Fibroblast of lung (primary cell): ENCODE measurements around the gene WDR36. TPM values are rescaled to one million over a fixed set of nuclear protein-coding genes. Genes with fewer than 3 reads are reported as not detected.

ENCODE experiments used
- DNase-seq, 2 donors: peaks; one replicate each; pipeline versions ENCODE4 v3.0.0 to v3.0.0-alpha.2; 2010; ENCODE audit warnings: low read depth in 2 of 2
- H2AFZ ChIP-seq: 2 replicates; pipeline ENCODE4 v1.5.1; 2012; ENCODE audit warnings: low read length, control low read depth, inconsistent platforms
- H3K27ac ChIP-seq: 2 replicates; pipeline ENCODE4 v1.5.1; 2011; ENCODE audit warnings: low read length, control low read depth; ENCODE audit not compliant: insufficient read depth
- H3K27me3 ChIP-seq: 2 replicates; pipeline ENCODE4 v1.5.1; 2011; ENCODE audit warnings: mild to moderate bottlenecking, low read length; ENCODE audit not compliant: control insufficient read depth, insufficient read depth
- H3K36me3 ChIP-seq: 2 replicates; pipeline ENCODE4 v1.5.1; 2011; ENCODE audit warnings: low read length; ENCODE audit not compliant: control insufficient read depth, insufficient read depth
- H3K4me1 ChIP-seq: 2 replicates; pipeline ENCODE4 v1.5.1; 2011; ENCODE audit warnings: low read length; ENCODE audit not compliant: control insufficient read depth, insufficient read depth; ENCODE audit errors: extremely low read depth
- H3K4me2 ChIP-seq: 2 replicates; pipeline ENCODE4 v1.5.1; 2011; ENCODE audit warnings: low read length, control low read depth; ENCODE audit not compliant: insufficient read depth; ENCODE audit errors: extremely low read depth
- H3K4me3 ChIP-seq, 4 experiments: fragments of 200-600 bp in 1 of 4; sonication (generic) in 1 of 4; replicated peaks in 1 of 4; 2 replicates each; pipeline ENCODE4 v1.5.1; 2011 to 2016; ENCODE audit warnings: low read length in 4 of 4, low read depth in 3 of 4, mild to moderate bottlenecking in 3 of 4, control low read depth in 2 of 4, inconsistent platforms in 1 of 4, mixed read lengths in 1 of 4; ENCODE audit not compliant: insufficient read depth in 1 of 4; ENCODE audit errors: control extremely low read depth in 1 of 4
- H3K79me2 ChIP-seq: 2 replicates; pipeline ENCODE4 v1.5.1; 2012; ENCODE audit warnings: mild to moderate bottlenecking, low read length, inconsistent platforms; ENCODE audit not compliant: control insufficient read depth, insufficient read depth
- H3K9ac ChIP-seq: 2 replicates; pipeline ENCODE4 v1.5.1; 2011; ENCODE audit warnings: mild to moderate bottlenecking, low read length, control low read depth; ENCODE audit not compliant: insufficient read depth
- H3K9me3 ChIP-seq: 2 replicates; pipeline ENCODE4 v1.5.1; 2012; ENCODE audit warnings: low read depth, low read length; ENCODE audit not compliant: control insufficient read depth, insufficient read depth
- H4K20me1 ChIP-seq: 2 replicates; pipeline ENCODE4 v1.5.1; 2011; ENCODE audit warnings: low read length; ENCODE audit not compliant: control insufficient read depth, insufficient read depth; ENCODE audit errors: extremely low read depth
- CTCF ChIP-seq, 2 donors: IDR thresholded peaks in 1 of 2; conservative IDR thresholded peaks in 1 of 2; 1 replicate in 1 of 2; 2 replicates in 1 of 2; pipeline ENCODE4 v1.5.1; 2011 to 2012; ENCODE audit warnings: low read length in 2 of 2, control low read depth in 1 of 2, inconsistent platforms in 1 of 2, low read depth in 1 of 2, mild to moderate bottlenecking in 1 of 2
- EZH2 ChIP-seq: IDR thresholded peaks from 2 replicates; pipeline ENCODE4 v1.5.1; 2012; ENCODE audit warnings: low read length, control low read depth, mild to moderate bottlenecking; ENCODE audit errors: missing control alignments
- polyA plus RNA-seq, 2 donors: library from polyadenylated mRNA; depleted of rRNA in 1 of 2; stranded (reverse) in 1 of 2; unstranded in 1 of 2; fragments of >200 nt; gene quantifications; 2 replicates each; pipeline ENCODE4 v1.2.1, GENCODE V29; 2011 to 2012; ENCODE audit warnings: missing spikeins in 1 of 2
- total RNA-seq: library from RNA; depleted of rRNA; stranded (reverse); fragments of >200 nt; gene quantifications from 2 replicates; pipeline ENCODE4 v1.2.1, GENCODE V29; 2014

WDR36 gene
- total and polyA plus RNA-seq, 2 donors (not counting 1 experiment from before 2014, with no cell fraction given) = 34.7 to 55.8 TPM

- TF ChIP-seq EZH2 = no peak
- peak; percentile 100 for TF ChIP-seq CTCF (conservative IDR thresholded peaks at IDR 0.05 in 1 of 2, IDR thresholded peaks at IDR 0.05 in 1 of 2; ENCODE audit: low read depth in 1 of 2, low read length in 2 of 2)
- no peaks in the 10 kb centered on the region for H3K36me3 ChIP-seq
- H3K4me3 ChIP-seq = no peak overlapping the region
- H3K4me2 ChIP-seq = peak overlapping the region; percentile 42
- H4K20me1 ChIP-seq = no peaks in the 10 kb centered on the region
- no peaks in the 10 kb centered on the region for H3K79me2 ChIP-seq
- no peaks in the 10 kb centered on the region for H3K27me3 ChIP-seq
- no peaks in the 10 kb centered on the region for H3K4me1 ChIP-seq
- H2AFZ ChIP-seq = peak overlapping the region; percentile 61
- peak; percentile 64 to 86 for DNase-seq
- no peaks in the 10 kb centered on the region for H3K9me3 ChIP-seq
- H3K27ac ChIP-seq = no peak overlapping the region
- no peak overlapping the region for H3K9ac ChIP-seq
Observed at GRCh38 chr5:111158105-111158744, 66.1 kb downstream of the WDR36 start.

GRCh38 chr5:111159845-111160244 is 67.7 kb downstream of the WDR36 start:
- Histone ChIP-seq H3K4me1 (no peaks in the 10 kb centered on the region), H4K20me1 (no peaks in the 10 kb centered on the region), H3K27me3 (no peaks in the 10 kb centered on the region), H3K9me3 (no peaks in the 10 kb centered on the region), H3K4me3 (no peak overlapping the region), H3K9ac (no peak overlapping the region), H3K79me2 (no peaks in the 10 kb centered on the region), H2AFZ (no peak overlapping the region), H3K27ac (no peak overlapping the region), H3K36me3 (no peaks in the 10 kb centered on the region), H3K4me2 (no peak overlapping the region)
- TF ChIP-seq CTCF (conservative IDR thresholded peaks at IDR 0.05 in 1 of 2, IDR thresholded peaks at IDR 0.05 in 1 of 2; ENCODE audit: low read depth in 1 of 2, low read length in 2 of 2) (peak in 1 of 2 donors; percentile 19), EZH2 (no peak)
- DNase-seq = no peak

- Histone ChIP-seq H3K27ac (no peak overlapping the region), H3K4me3 (no peak overlapping the region), H3K4me2 (no peak overlapping the region), H3K36me3 (no peaks in the 10 kb centered on the region), H4K20me1 (no peaks in the 10 kb centered on the region), H3K79me2 (no peaks in the 10 kb centered on the region), H3K9me3 (no peaks in the 10 kb centered on the region), H3K27me3 (no peaks in the 10 kb centered on the region), H2AFZ (no peak overlapping the region), H3K9ac (no peak overlapping the region), H3K4me1 (no peaks in the 10 kb centered on the region)
- no peak for TF ChIP-seq CTCF (conservative IDR thresholded peaks at IDR 0.05 in 1 of 2, IDR thresholded peaks at IDR 0.05 in 1 of 2; ENCODE audit: low read depth in 1 of 2, low read length in 2 of 2)
- TF ChIP-seq EZH2 = no peak
- DNase-seq = peak in 1 of 2 donors; percentile 19
Observed at GRCh38 chr5:111163000-111163399, 70.9 kb downstream of the WDR36 start.
